Non-pigmented ciliary epithelial cell (primary cell): Measurements from ENCODE around the gene EMX1.

Experiments
- DNase-seq: peaks from one replicate; pipeline ENCODE4 v3.0.0-alpha.2; 2010; ENCODE audit warnings: low read depth

The EMX1 gene

GRCh38 chr2:72943540-72944395 lies 26.4 kb downstream of the EMX1 start:
- no peak for DNase-seq

- DNase-seq = no peak
These were observed 27.6 kb downstream of the EMX1 start for GRCh38 chr2:72944804-72945449.

GRCh38 chr2:72945450-72946019 lies 28.2 kb downstream of the EMX1 start:
- no peak for DNase-seq

- DNase-seq = no peak
These were observed 29.1 kb downstream of the EMX1 start for GRCh38 chr2:72946466-72946865.

GRCh38 chr2:72947952-72948830 lies 30.9 kb downstream of the EMX1 start:
- DNase-seq = no peak

GRCh38 chr2:72949045-72949444 lies 31.7 kb downstream of the EMX1 start:
- no peak for DNase-seq

- no peak for DNase-seq
These were observed 32.3 kb downstream of the EMX1 start for GRCh38 chr2:72949642-72950041.

GRCh38 chr2:72950558-72951255 lies 33.4 kb downstream of the EMX1 start:
- no peak for DNase-seq

- no peak for DNase-seq
These were observed 34.2 kb downstream of the EMX1 start for GRCh38 chr2:72951303-72952095.

- DNase-seq = no peak
These were observed 34.9 kb downstream of the EMX1 start for GRCh38 chr2:72952110-72952823.

GRCh38 chr2:72952961-72953360 lies 35.6 kb downstream of the EMX1 start:
- DNase-seq = no peak

GRCh38 chr2:72953528-72953927 lies 36.2 kb downstream of the EMX1 start:
- DNase-seq = no peak

GRCh38 chr2:72953976-72954375 lies 36.7 kb downstream of the EMX1 start:
- DNase-seq = no peak

- DNase-seq = no peak
These were observed 37.3 kb downstream of the EMX1 start for GRCh38 chr2:72954376-72955227.

- DNase-seq = no peak
These were observed 38.1 kb downstream of the EMX1 start for GRCh38 chr2:72955228-72956049.

GRCh38 chr2:72956050-72956395 lies 38.7 kb downstream of the EMX1 start:
- DNase-seq = no peak

GRCh38 chr2:72956936-72957335 lies 39.6 kb downstream of the EMX1 start:
- no peak for DNase-seq
